Gastroesophageal sphincter (tissue), 4 donors: Measurements from ENCODE around the gene MTX2. TPM values are rescaled to one million over a fixed set of nuclear protein-coding genes. Genes with fewer than 3 reads are reported as not detected.

ENCODE experiments used
- ATAC-seq: fragments of 150-250 bp; one replicate; pipeline ENCODE4 v1.9.1; 2016; ENCODE audit warnings: mild to moderate bottlenecking, moderate library complexity
- H3K27ac ChIP-seq, 4 donors: fragments of 200-600 bp; sonication (generic) in 3 of 4; 1 replicate in 3 of 4; 2 replicates in 1 of 4; pipeline ENCODE4 v1.5.1; 2016 to 2019
- H3K27me3 ChIP-seq: fragments of 200-600 bp; sonication (generic); one replicate; pipeline ENCODE4 v1.5.1; 2019
- H3K36me3 ChIP-seq, 2 donors: fragments of 200-600 bp; sonication (generic); one replicate each; pipeline ENCODE4 v1.5.1; 2019; ENCODE audit warnings: control low read depth in 1 of 2
- H3K4me1 ChIP-seq, 3 donors: fragments of 200-600 bp; sonication (generic); 1 replicate in 2 of 3; 2 replicates in 1 of 3; pipeline ENCODE4 v1.5.1; 2016 to 2019; ENCODE audit warnings: control low read depth in 2 of 3
- H3K4me3 ChIP-seq, 2 donors: fragments of 200-600 bp; sonication (generic); one replicate each; pipeline ENCODE4 v1.5.1; 2019; ENCODE audit warnings: mild to moderate bottlenecking in 1 of 2, moderate library complexity in 1 of 2
- H3K9me3 ChIP-seq, 3 donors: fragments of 200-600 bp; sonication (generic); one replicate each; pipeline ENCODE4 v1.5.1; 2017 to 2019; ENCODE audit warnings: control low read depth in 2 of 3
- CTCF ChIP-seq, 4 experiments: fragments of 200-600 bp in 2 of 4; fragments of 450-650 bp in 2 of 4; sonication (generic) in 1 of 4; IDR thresholded peaks; one replicate each; pipeline ENCODE4 v1.5.1; 2017 to 2019; ENCODE audit warnings: antibody characterized with exemption in 4 of 4, mild to moderate bottlenecking in 2 of 4, moderate library complexity in 2 of 4
- EP300 ChIP-seq: sonication (generic); formaldehyde crosslinking; IDR thresholded peaks from one replicate; pipeline ENCODE4 v1.6.1; 2017; ENCODE audit warnings: antibody characterized with exemption, mild to moderate bottlenecking
- POLR2A ChIP-seq, 2 donors: fragments of 450-650 bp; IDR thresholded peaks; one replicate each; pipeline ENCODE4 v1.6.1; 2017; ENCODE audit warnings: antibody characterized with exemption in 2 of 2, mild to moderate bottlenecking in 2 of 2, moderate library complexity in 1 of 2
- POLR2AphosphoS5 ChIP-seq: sonication (generic); formaldehyde crosslinking; IDR thresholded peaks from one replicate; pipeline ENCODE4 v1.6.1; 2017; ENCODE audit warnings: antibody characterized with exemption
- WGBS, 2 donors: methylation state at CpG; one replicate each; pipeline ENCODE4 v1.1.5; 2018; ENCODE audit warnings: low coverage in 1 of 2; 5-methylcytosine and 5-hydroxymethylcytosine counted together
- total RNA-seq, 4 donors: library from RNA; depleted of rRNA; stranded (reverse); fragments of >200 nt; gene quantifications; one replicate each; pipeline ENCODE4 v1.1.0, GENCODE V29; 2016

The MTX2 gene
- total RNA-seq, 4 donors from 2014 or later: 21.3 to 41.1 (median 29.4) TPM

DNA sequence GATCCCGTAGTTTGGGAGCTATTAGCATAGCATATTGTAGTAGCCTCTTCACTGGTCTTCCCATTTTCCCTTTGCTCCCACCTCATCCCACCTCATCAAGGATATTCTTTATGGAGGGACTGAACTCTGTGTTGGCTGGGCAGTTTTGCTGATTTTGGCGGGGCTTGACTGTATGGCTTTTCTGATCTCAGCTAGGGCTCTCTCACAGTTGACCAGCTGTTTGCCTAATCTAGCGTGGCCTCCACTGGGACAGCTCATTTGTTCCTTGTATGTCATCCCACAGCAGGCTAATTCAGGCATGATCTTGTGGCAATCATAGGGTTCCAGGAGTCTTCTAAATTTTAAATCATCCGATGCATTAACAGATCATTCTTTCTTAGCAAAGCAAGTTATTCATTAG lies 30.2 kb upstream of the MTX2 start:
- H3K36me3 ChIP-seq: no peaks in the 10 kb centered on the region
- H3K27ac ChIP-seq: no peak overlapping the region
- 58 to 59% methylated on average over 2 to 4 of the region's 4 CpGs for WGBS, 2 donors
- no peaks in the 10 kb centered on the region for H3K9me3 ChIP-seq
- H3K4me1 ChIP-seq: no peaks in the 10 kb centered on the region
- TF ChIP-seq POLR2A (IDR thresholded peaks at IDR 0.05): no peak
- no peak for ATAC-seq
- no peak overlapping the region for H3K4me3 ChIP-seq
- H3K27me3 ChIP-seq: no peaks in the 10 kb centered on the region

- H3K36me3 ChIP-seq: no peaks in the 10 kb centered on the region
- no peak for ATAC-seq
- WGBS, 2 donors: 14 to 38% methylated on average over 1 of the region's 1 CpG
- H3K9me3 ChIP-seq: no peaks in the 10 kb centered on the region
- no peak overlapping the region for H3K4me3 ChIP-seq
- TF ChIP-seq POLR2A (IDR thresholded peaks at IDR 0.05) (no peak), CTCF (IDR thresholded peaks at IDR 0.05) (no peak), EP300 (no peak), POLR2AphosphoS5 (no peak)
- no peak overlapping the region for H3K27ac ChIP-seq
- H3K27me3 ChIP-seq: no peaks in the 10 kb centered on the region
- no peaks in the 10 kb centered on the region for H3K4me1 ChIP-seq
Measured at GRCh38 chr2:176240301-176240700, 28.9 kb upstream of the MTX2 start.

- no peak for ATAC-seq
- Histone ChIP-seq H3K4me3 (no peak overlapping the region), H3K27me3 (no peaks in the 10 kb centered on the region), H3K27ac (no peak overlapping the region), H3K36me3 (no peaks in the 10 kb centered on the region), H3K9me3 (no peaks in the 10 kb centered on the region), H3K4me1 (no peaks in the 10 kb centered on the region)
- TF ChIP-seq POLR2AphosphoS5: no peak
- TF ChIP-seq EP300: no peak
- TF ChIP-seq POLR2A (IDR thresholded peaks at IDR 0.05): no peak
- TF ChIP-seq CTCF (IDR thresholded peaks at IDR 0.05): no peak
- no CpG with 5 or more reads among the region's 2 CpGs for whole genome bisulfite sequencing, 2 donors
Measured at GRCh38 chr2:176242276-176242675, 27.0 kb upstream of the MTX2 start.

DNA sequence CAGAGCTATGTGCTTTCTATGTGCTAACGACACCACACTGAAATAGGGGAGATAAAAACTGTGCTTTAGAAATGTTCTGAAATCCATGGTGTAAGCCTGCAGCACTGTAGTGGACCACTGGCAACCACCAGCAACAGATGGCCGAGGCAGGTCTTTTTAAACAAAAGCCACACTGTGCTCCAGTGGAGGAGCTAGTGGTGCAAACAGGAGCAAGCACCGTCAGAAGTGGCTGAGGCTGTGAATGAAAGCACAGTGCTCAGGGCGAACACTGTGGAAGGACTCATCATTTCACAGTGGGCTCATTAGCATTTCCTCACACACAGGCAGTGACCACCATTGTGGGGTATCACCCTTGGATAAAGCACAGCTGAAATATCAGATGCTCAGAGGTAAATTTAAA lies 22.9 kb upstream of the MTX2 start:
- Histone ChIP-seq H3K4me3 (no peak overlapping the region), H3K9me3 (peaks cover 0 to 11% (median 0%) of the 10 kb centered on the region in 3 donors), H3K36me3 (no peaks in the 10 kb centered on the region), H3K27ac (no peak overlapping the region), H3K4me1 (no peaks in the 10 kb centered on the region), H3K27me3 (peaks cover 14% of the 10 kb centered on the region)
- 65 to 69% methylated on average over 3 to 4 of the region's 4 CpGs for WGBS, 2 donors
- no peak for ATAC-seq
- no peak for TF ChIP-seq CTCF (IDR thresholded peaks at IDR 0.05)

GRCh38 chr2:176247859-176248258 lies 21.4 kb upstream of the MTX2 start:
- H3K9me3 ChIP-seq: peaks cover 0 to 11% (median 0%) of the 10 kb centered on the region in 3 donors
- ATAC-seq: no peak
- peaks cover 14% of the 10 kb centered on the region for H3K27me3 ChIP-seq
- no peaks in the 10 kb centered on the region for H3K36me3 ChIP-seq
- TF ChIP-seq POLR2AphosphoS5 (no peak), POLR2A (IDR thresholded peaks at IDR 0.05) (no peak), CTCF (IDR thresholded peaks at IDR 0.05) (no peak), EP300 (no peak)
- no peaks in the 10 kb centered on the region for H3K4me1 ChIP-seq
- H3K27ac ChIP-seq: no peak overlapping the region
- 74 to 80% methylated on average over 3 to 4 of the region's 4 CpGs for WGBS, 2 donors
- H3K4me3 ChIP-seq: no peak overlapping the region

DNA sequence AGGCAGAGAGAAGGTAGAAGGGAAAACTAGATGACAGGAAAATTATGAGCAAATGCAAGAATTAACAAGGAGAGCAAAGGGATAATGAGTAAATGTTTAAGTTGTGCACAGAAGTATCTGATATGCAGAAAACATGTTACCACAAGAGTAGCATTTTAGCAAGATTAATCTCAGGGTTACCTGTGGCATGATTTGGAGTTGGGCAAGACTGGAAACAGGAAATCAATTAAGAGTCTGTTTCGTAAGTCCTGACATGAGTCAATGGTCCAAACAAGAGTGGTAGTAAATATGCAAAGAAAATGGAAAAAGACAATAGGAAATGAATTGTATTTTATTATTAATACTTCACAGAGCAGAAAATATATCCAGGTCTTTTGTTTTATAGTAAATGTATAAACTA lies 17.3 kb upstream of the MTX2 start:
- no peak for TF ChIP-seq EP300
- TF ChIP-seq POLR2AphosphoS5: no peak
- no peak for TF ChIP-seq POLR2A (IDR thresholded peaks at IDR 0.05)
- no peak for TF ChIP-seq CTCF (IDR thresholded peaks at IDR 0.05)
- peaks cover 0 to 11% (median 0%) of the 10 kb centered on the region in 3 donors for H3K9me3 ChIP-seq
- H3K27ac ChIP-seq: no peak overlapping the region
- no peaks in the 10 kb centered on the region for H3K4me1 ChIP-seq
- peaks cover 20% of the 10 kb centered on the region for H3K27me3 ChIP-seq
- WGBS, 2 donors: 45 to 59% methylated on average over 1 of the region's 1 CpG
- ATAC-seq: no peak
- no peak overlapping the region for H3K4me3 ChIP-seq
- H3K36me3 ChIP-seq: no peaks in the 10 kb centered on the region
